ENCODE measurements around the gene FSTL5. TPM values are rescaled to one million over a fixed set of nuclear protein-coding genes. Genes with fewer than 3 reads are reported as not detected.

Gene FSTL5
- total RNA-seq, 1 experiment from 2014 or later = not detected

- no peak for DNase-seq (ENCODE audit: unreplicated experiment)
- Mint-ChIP-seq H3K36me3 (ENCODE audit: insufficient read depth, unreplicated experiment) (no peaks in the 10 kb centered on the region), H3K4me1 (ENCODE audit: insufficient read depth, unreplicated experiment) (no peaks in the 10 kb centered on the region), H3K27me3 (ENCODE audit: insufficient read depth, unreplicated experiment) (no peaks in the 10 kb centered on the region), H3K9me3 (ENCODE audit: unreplicated experiment) (peaks cover 17% of the 10 kb centered on the region), H3K4me3 (ENCODE audit: unreplicated experiment) (no peak overlapping the region), H3K27ac (ENCODE audit: low read depth, unreplicated experiment) (no peak overlapping the region)
- intact Hi-C loops (cut with micrococcal nuclease) = no loop called here
- CTCF ChIA-PET = no interaction called here
- no peak for TF ChIP-seq CTCF (IDR thresholded peaks at IDR 0.05; ENCODE audit: unreplicated experiment)
- POLR2A ChIA-PET = no interaction called here
- no TSS peak for BruUV-seq (replicated peaks)
Measured at GRCh38 chr4:161356351-161356750, 807.4 kb downstream of the FSTL5 start.

DNA sequence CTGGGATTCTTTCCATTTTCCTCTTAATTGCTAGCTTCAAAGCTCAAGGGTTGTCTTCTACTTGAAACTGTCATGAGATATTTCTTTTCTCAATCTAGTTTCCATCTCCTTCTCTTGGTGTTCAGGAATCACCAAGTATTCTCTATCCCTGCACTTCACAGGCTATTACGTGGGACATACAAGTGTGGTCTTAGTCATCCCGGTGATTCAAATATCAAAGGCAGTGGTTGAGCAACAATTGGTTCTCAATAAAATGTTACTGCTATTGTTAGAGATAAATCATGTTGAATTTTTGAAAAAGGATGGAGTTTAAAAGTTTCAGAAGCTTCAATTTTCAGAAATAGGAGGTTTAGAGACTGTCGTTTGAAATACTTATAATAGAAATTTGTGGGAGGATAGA, 812.9 kb downstream of the FSTL5 start:
- no peak overlapping the region for H3K27ac Mint-ChIP-seq (ENCODE audit: low read depth, unreplicated experiment)
- H3K9me3 Mint-ChIP-seq (ENCODE audit: unreplicated experiment) = peaks cover 17% of the 10 kb centered on the region
- no peaks in the 10 kb centered on the region for H3K27me3 Mint-ChIP-seq (ENCODE audit: insufficient read depth, unreplicated experiment)
- intact Hi-C loops (cut with micrococcal nuclease) = no loop called here
- H3K4me3 Mint-ChIP-seq (ENCODE audit: unreplicated experiment) = no peak overlapping the region
- peaks cover 5% of the 10 kb centered on the region for H3K4me1 Mint-ChIP-seq (ENCODE audit: insufficient read depth, unreplicated experiment)
- ChIA-PET POLR2A (no interaction called here), CTCF (interaction anchor here (0.7 kb wide), 1 partner anchor 793 kb away, joined by 3 read pairs; no protein-coding TSS in a partner anchor)
- no TSS peak for BruUV-seq (replicated peaks)
- no peak for TF ChIP-seq CTCF (IDR thresholded peaks at IDR 0.05; ENCODE audit: unreplicated experiment)
- DNase-seq (ENCODE audit: unreplicated experiment) = peak; percentile 48
- H3K36me3 Mint-ChIP-seq (ENCODE audit: insufficient read depth, unreplicated experiment) = no peaks in the 10 kb centered on the region

GRCh38 chr4:161345741-161346140, 818.1 kb downstream of the FSTL5 start:
- TF ChIP-seq CTCF (IDR thresholded peaks at IDR 0.05; ENCODE audit: unreplicated experiment) = no peak
- Mint-ChIP-seq H3K4me1 (ENCODE audit: insufficient read depth, unreplicated experiment) (peaks cover 13% of the 10 kb centered on the region), H3K36me3 (ENCODE audit: insufficient read depth, unreplicated experiment) (no peaks in the 10 kb centered on the region), H3K9me3 (ENCODE audit: unreplicated experiment) (no peaks in the 10 kb centered on the region), H3K27me3 (ENCODE audit: insufficient read depth, unreplicated experiment) (no peaks in the 10 kb centered on the region), H3K4me3 (ENCODE audit: unreplicated experiment) (no peak overlapping the region), H3K27ac (ENCODE audit: low read depth, unreplicated experiment) (no peak overlapping the region)
- BruUV-seq (replicated peaks) = no TSS peak
- no peak for DNase-seq (ENCODE audit: unreplicated experiment)
- intact Hi-C loops (cut with micrococcal nuclease) = no loop called here
- ChIA-PET CTCF (interaction anchor here (0.7 kb wide), 1 partner anchor 16 kb away, joined by 3 read pairs; no protein-coding TSS in a partner anchor), POLR2A (no interaction called here)

DNA sequence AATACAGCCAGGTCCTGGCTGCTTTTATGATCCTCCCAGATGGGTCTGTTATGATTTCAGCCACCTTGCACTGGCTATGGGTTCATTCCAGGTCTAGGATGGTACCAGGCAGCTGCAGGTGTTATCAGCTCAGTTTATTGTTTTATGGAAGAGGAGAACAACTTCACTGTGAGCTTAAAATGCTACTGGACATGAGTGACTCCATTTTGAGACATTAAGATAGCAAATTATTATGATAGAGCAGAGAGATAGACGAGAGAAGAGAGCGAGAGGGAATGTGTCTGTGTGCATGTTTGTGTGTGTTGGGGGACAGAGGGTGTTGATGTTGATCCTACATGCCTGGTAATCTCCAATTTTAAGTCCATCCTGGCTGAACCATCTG, 820.2 kb downstream of the FSTL5 start:
- ChIA-PET POLR2A (no interaction called here), CTCF (no interaction called here)
- no TSS peak for BruUV-seq (replicated peaks)
- intact Hi-C loops (cut with micrococcal nuclease) = no loop called here
- Mint-ChIP-seq H3K27ac (ENCODE audit: low read depth, unreplicated experiment) (no peak overlapping the region), H3K27me3 (ENCODE audit: insufficient read depth, unreplicated experiment) (no peaks in the 10 kb centered on the region), H3K4me3 (ENCODE audit: unreplicated experiment) (no peak overlapping the region), H3K9me3 (ENCODE audit: unreplicated experiment) (no peaks in the 10 kb centered on the region), H3K4me1 (ENCODE audit: insufficient read depth, unreplicated experiment) (peaks cover 11% of the 10 kb centered on the region), H3K36me3 (ENCODE audit: insufficient read depth, unreplicated experiment) (no peaks in the 10 kb centered on the region)
- no peak for TF ChIP-seq CTCF (IDR thresholded peaks at IDR 0.05; ENCODE audit: unreplicated experiment)
- no peak for DNase-seq (ENCODE audit: unreplicated experiment)
